ENCODE data around the gene HMGCL.
"Not testable (repeated sequence)": the region's sequence is repeated elsewhere in the genome, so short reads cannot be mapped to it uniquely, and the experiment has no call there.

HMGCL gene

GRCh38 chr1:23825076-23825761, at the start of gene HMGCL:
HMGCL (minus strand) TSS chr1:23825429; CDS start chr1:23825415, 14 bp downstream.
- DNase-seq = peak; percentile 88

DNA sequence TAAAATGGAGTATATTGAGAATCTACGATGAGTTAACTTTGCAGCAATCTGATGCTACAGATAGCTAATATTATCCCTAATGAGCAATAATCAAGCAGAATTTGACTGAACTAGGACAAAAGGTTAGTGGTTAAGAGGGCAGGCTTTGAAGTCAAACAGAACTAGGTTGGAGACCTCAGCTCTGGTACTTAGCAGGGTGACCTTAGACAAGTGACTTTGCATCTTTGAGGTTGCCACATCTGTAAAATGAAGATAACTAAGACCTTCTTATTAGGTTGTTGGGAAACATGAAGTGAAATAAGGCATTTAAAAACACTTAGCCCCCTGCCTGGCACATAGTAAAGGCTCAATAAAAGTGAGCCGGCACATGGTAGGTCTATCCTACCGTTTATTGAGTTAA, 47.2 kb upstream of the HMGCL start:
- DNase-seq = no peak

GRCh38 chr1:23869051-23869450, 43.8 kb upstream of the HMGCL start:
- peak; percentile 46 for DNase-seq

- DNase-seq = no peak
Observed at GRCh38 chr1:23868557-23869016, 43.4 kb upstream of the HMGCL start.

- DNase-seq = peak; percentile 96
Observed at GRCh38 chr1:23867895-23868556, 42.8 kb upstream of the HMGCL start, which contains the start of gene FUCA1. FUCA1 (minus strand) TSS chr1:23868290; CDS start chr1:23868286, 4 bp downstream.

DNA sequence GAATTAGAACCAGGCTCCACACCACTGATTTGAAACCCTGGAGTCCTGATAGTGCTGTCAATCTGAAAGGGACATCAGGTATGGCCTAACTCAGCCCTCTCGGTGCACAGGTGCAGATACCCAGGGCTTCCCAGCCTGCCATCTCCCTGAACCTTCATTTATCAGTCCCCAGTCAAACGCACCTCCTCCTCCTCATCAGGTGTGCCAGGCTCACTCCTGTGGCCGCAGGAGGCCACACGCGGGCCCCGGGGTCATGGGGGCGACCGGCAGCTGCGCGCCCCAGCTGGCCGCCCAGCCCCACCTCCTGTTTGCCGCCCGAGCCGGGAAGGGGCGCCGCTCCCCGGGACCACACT, 42.3 kb upstream of the HMGCL start:
- no peak for DNase-seq

DNA sequence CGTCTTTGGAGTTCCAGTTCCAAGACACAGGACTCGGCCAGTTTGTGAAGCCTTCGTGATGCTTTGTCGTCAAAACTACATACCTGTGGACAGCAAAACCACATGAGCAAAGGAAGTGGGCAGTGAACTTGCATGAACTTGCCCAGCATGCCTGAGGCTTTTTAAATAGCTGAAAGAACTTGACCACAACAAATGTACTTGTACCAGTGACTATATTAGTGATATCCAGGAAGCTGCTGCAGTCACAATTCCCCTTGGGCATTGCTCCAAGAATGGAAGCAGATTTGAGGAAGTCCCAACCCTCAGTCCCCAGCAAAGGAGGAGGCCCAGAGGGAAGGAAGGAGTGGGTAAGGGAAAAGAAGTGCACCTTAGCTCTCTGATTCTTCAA, 40.3 kb upstream of the HMGCL start:
- DNase-seq = no peak

DNA sequence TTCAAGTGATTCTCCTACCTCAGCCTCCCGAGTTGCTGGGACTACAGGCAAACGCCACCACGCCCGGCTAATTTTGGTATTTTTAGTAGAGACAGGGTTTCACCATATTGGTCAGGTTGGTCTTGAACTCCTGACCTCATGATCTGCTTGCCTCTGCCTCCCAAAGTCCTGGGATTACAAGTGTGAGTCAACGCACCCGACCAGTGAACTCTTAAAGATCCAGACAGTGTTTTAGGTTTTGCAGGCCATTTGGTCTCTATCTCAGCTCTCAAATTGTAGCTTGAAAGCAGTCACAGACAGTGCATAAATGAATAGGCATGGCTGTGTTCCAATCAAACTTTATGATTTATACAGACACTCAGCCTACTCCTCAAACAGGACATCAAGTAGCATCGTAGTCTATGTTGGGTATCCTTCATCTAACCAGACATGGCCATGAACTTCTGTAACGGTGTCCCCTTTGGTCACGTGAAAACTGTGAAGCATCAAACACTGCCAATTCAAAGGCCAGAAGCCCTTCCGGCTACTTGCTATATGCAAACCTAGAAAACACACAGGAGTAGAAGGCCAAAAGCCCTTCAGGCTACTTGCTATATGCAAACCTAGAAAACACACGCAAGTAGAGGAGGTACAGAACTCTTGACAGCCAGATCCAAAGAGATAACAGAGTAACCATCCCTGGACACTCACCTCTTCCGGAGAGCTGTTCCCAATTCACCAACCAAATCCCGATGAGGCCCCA, 39.7 kb upstream of the HMGCL start:
- DNase-seq = no peak

GRCh38 chr1:23862640-23863039, 37.4 kb upstream of the HMGCL start:
- DNase-seq = no peak

GRCh38 chr1:23854568-23854967, 29.3 kb upstream of the HMGCL start:
- no peak for DNase-seq

- not testable (repeated sequence) for DNase-seq
Observed at GRCh38 chr1:23853124-23853523, 27.9 kb upstream of the HMGCL start.

DNA sequence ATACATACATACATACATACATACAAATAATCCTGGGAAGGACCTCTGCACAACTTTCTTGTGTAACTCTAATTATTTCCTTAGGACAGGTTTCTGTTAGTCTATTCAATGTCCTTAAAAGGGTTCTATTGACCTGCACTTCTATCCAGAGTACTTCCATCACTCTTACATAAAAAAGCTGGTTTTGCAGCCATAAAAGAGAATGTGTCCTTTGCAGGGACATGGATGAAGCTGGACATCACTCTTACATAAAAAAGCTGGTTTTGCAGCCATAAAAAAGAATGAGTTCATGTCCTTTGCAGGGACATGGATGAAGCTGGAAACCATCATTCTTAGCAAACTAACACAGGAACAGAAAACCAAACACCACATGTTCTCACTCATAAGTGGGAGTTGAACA, 26.2 kb upstream of the HMGCL start:
- DNase-seq = not testable (repeated sequence)

DNA sequence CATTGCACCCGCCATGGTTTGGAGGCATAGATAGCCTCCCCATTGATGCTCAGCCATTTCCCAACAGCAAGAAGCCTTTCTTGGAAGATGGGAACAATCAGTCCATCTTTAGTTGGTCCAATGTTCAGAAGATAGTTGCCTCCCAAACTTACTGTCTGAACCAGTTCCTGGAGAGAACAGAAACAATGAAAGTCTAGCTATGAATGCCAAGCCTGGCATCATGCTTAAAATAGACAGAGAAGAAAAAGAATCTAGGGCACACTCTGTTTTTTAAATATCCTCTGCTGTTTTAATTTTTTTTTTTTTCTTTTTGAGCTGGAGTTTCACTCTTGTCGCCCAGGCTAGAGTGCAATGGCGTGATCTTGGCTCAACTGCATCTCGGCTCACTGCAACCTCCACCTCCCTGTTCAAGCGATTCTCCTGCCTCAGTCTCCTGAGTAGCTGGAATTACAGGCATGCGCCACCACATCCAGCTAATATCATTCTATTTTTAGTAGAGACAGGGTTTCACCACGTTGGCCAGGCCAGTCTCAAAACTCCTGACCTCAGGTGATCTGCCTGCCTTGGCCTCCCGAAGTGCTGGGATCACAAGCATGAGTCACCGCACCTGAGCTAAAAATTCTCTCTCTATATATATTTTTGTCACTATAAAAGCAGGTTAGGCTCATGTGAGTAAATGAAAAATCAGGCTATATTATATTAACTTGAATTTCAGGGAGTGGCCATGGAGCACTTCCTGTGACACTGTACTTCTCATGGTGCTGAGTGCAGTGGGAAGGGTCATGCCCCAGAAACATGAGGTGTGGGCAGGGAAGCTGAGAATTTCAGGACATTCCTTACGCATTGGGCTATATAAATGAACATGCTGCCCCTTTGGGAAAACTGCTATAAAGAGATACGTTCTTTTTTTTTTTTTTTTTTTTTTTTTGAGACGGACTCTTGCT, 23.7 kb upstream of the HMGCL start:
- DNase-seq = no peak

DNA sequence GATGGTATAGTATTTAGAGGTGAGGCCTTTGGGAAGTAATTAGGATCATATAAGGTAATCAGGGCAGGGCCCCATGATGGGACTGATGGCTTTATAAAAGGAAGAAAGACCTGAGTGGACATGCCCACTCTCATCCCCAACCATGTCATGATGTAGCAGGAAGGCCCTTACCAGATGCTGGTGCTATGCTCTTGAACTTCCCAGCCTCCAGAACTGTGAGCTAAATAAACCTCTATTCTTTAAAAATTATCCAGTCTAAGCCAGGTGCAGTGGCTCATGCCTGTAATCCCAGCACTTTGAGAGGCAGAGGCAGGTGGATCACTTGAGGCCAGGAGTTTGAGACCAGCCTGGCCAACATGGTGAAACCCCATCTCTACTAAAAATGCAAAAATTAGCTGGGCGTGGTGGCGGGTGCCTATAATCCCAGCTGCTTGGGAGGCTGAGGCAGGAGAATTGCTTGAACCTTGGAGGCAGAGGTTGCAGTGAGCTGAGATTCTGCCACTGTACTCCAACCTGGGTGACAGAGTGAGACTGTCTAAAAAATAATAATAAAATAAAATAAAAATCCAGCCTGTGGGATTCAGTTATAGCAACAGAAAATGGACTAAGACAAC, 22.4 kb upstream of the HMGCL start:
- DNase-seq = not testable (repeated sequence)

DNA sequence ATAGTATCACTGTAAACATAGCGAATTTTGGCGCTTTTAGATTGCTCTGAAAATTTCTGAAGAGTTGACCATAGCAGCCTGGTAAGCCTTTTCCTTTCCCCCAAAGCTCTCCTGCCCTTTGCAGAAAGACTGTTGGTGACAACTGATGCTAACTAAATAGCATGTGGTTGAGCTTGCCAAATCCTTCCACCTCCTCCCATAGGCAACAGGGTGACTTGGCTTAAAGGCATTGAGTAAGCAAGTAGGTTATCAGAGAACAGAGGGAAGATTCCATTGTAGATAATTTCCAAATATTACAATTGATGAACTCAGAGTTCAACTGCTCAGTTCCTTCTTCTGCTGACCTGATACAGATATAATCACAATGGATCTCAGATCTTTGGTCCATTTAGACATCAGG, 19.9 kb upstream of the HMGCL start:
- DNase-seq = no peak

GRCh38 chr1:23843644-23844043, 18.4 kb upstream of the HMGCL start:
- no peak for DNase-seq

DNA sequence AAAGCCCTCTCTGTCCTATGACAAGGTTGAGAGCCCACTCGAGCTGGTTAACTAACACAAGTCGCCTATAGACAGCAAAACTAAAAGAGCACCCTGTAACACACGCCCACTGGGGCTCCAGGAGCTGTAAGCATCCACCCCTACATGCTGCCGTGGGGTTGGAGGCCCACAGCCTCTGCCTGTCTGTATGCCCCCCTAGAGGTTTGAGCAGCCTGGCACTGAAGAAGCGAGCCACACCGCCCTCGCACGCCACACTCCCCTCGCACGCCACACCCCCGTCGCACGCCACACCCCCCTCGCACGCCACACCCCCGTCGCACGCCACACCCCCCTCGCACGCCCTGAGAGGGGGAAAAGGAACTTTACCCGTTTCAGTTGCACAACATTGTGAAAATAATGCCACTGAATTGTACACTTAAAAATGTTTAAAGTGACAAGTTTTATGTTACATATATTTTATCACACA, 13.2 kb upstream of the HMGCL start:
- peak; percentile 79 for DNase-seq

GRCh38 chr1:23837908-23838307, 12.7 kb upstream of the HMGCL start:
- DNase-seq = no peak

GRCh38 chr1:23836037-23836436, 10.8 kb upstream of the HMGCL start:
- DNase-seq = no peak

- DNase-seq = not testable (repeated sequence)
Observed at GRCh38 chr1:23834156-23834555, 8.9 kb upstream of the HMGCL start.

DNA sequence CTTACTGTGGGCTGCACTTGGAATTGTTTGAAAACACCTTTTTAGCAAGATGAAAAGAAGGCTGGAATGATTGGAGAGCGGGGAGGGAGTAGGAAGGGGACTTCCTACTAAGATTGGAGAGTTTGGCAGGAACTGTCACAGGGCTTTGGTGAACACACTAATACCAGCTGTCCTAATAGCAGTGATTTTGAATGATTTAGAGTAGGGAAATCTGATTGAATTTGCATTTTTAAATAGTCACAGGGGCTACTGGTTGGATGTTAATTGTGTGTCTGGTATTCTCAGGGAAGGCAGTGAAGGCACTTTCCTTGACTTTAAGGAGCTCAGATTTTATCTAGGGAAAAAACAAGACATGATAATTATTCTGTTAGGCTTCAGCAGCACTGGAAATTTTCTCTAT, 2.5 kb upstream of the HMGCL start:
- no peak for DNase-seq

DNA sequence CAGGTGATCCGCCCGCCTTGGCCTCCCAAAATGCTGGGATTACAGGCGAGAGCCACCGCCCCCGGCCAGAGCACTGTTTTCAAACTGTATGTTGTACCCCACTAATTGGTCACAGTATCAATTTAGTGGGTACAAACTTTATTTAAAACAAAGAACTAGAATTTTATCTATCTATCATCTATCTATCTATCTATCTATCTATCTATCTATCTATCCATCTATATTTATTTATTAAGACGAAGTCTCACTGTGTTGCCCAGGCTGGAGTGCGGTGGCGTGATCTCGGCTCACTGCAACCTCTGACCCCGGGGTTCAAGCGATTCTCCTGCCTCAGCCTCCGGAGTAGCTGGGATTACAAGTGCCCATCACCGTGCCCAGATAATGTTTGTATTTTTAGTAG, 1.4 kb upstream of the HMGCL start:
- not testable (repeated sequence) for DNase-seq
